Retinal pigment epithelial cell (primary cell): ENCODE data around the gene MRC2.

ENCODE experiments used
- DNase-seq: peaks from one replicate; pipeline ENCODE4 v3.0.0-alpha.2; 2010; ENCODE audit warnings: low read depth
- H3K4me3 ChIP-seq: 2 replicates; pipeline ENCODE4 v1.5.1; 2011; ENCODE audit warnings: mild to moderate bottlenecking, low read length, control low read depth, moderate library complexity
- CTCF ChIP-seq: conservative IDR thresholded peaks from 2 replicates; pipeline ENCODE4 v1.5.1; 2011; ENCODE audit warnings: low read depth, low read length, control low read depth, inconsistent platforms

Gene MRC2

GRCh38 chr17:62644487-62645173 lies 17.2 kb downstream of the MRC2 start:
- no peak for TF ChIP-seq CTCF
- DNase-seq: no peak
- H3K4me3 ChIP-seq: no peak overlapping the region

- no peak overlapping the region for H3K4me3 ChIP-seq
- no peak for DNase-seq
- no peak for TF ChIP-seq CTCF
These were observed 20.9 kb downstream of the MRC2 start for GRCh38 chr17:62648251-62648955.

- no peak overlapping the region for H3K4me3 ChIP-seq
- DNase-seq: no peak
- no peak for TF ChIP-seq CTCF
These were observed 21.5 kb downstream of the MRC2 start for GRCh38 chr17:62648956-62649294.

GRCh38 chr17:62649570-62649969 lies 22.1 kb downstream of the MRC2 start:
- no peak overlapping the region for H3K4me3 ChIP-seq
- DNase-seq: no peak
- TF ChIP-seq CTCF: no peak

- no peak for DNase-seq
- H3K4me3 ChIP-seq: no peak overlapping the region
- TF ChIP-seq CTCF: no peak
These were observed 23.1 kb downstream of the MRC2 start for GRCh38 chr17:62650587-62650986.

GRCh38 chr17:62652251-62653001 lies 25.0 kb downstream of the MRC2 start:
- peak overlapping the region; percentile 58 for H3K4me3 ChIP-seq
- no peak for DNase-seq
- no peak for TF ChIP-seq CTCF
